NCI-H2196 treated with DMSO at 0.1 percent for 48 hours (cell line): ENCODE data around the gene UBAC2.

ENCODE experiments used
- DNase-seq: peaks from one replicate; lab custom pipeline; 2025; ENCODE audit not compliant: unreplicated experiment; lab: John Stamatoyannopoulos, UW

The UBAC2 gene

GRCh38 chr13:99289674-99290337 is 89.2 kb downstream of the UBAC2 start:
- no peak for DNase-seq

GRCh38 chr13:99290894-99291293 is 90.2 kb downstream of the UBAC2 start:
- no peak for DNase-seq

- DNase-seq, result no peak
These were observed 92.5 kb downstream of the UBAC2 start for GRCh38 chr13:99293178-99293577.

GRCh38 chr13:99294198-99294597 is 93.5 kb downstream of the UBAC2 start:
- no peak for DNase-seq

GRCh38 chr13:99294958-99295357 is 94.3 kb downstream of the UBAC2 start:
- DNase-seq, result no peak

- no peak for DNase-seq
These were observed 95.0 kb downstream of the UBAC2 start for GRCh38 chr13:99295488-99296252.

- no peak for DNase-seq
These were observed 95.7 kb downstream of the UBAC2 start for GRCh38 chr13:99296398-99296797.

- DNase-seq, result no peak
These were observed 96.7 kb downstream of the UBAC2 start for GRCh38 chr13:99297331-99297730.

GRCh38 chr13:99298056-99298455 is 97.4 kb downstream of the UBAC2 start:
- no peak for DNase-seq

GRCh38 chr13:99299256-99299919 is 98.7 kb downstream of the UBAC2 start:
- no peak for DNase-seq

- DNase-seq, result no peak
These were observed 99.3 kb downstream of the UBAC2 start for GRCh38 chr13:99299920-99300341.

- DNase-seq, result no peak
These were observed 100.6 kb downstream of the UBAC2 start for GRCh38 chr13:99301056-99301838.

GRCh38 chr13:99301913-99302636 is 101.4 kb downstream of the UBAC2 start:
- DNase-seq, result no peak

- DNase-seq, result no peak
These were observed 102.2 kb downstream of the UBAC2 start for GRCh38 chr13:99302637-99303505.

- no peak for DNase-seq
These were observed 103.3 kb downstream of the UBAC2 start for GRCh38 chr13:99303863-99304521.

- no peak for DNase-seq
These were observed 103.9 kb downstream of the UBAC2 start for GRCh38 chr13:99304541-99304940.

GRCh38 chr13:99305158-99305557 is 104.5 kb downstream of the UBAC2 start:
- no peak for DNase-seq

GRCh38 chr13:99305566-99305965 is 104.9 kb downstream of the UBAC2 start:
- DNase-seq, result no peak

GRCh38 chr13:99307247-99307646 is 106.6 kb downstream of the UBAC2 start, which contains the start of gene GPR183:
TSS of gene GPR183 (minus strand) at chr13:99307399. CDS start at chr13:99296145, 11,254 bp downstream.
- DNase-seq, result no peak
